IMR-90 (cell line): ENCODE data around the gene IDH3A. TPM values are rescaled to one million over a fixed set of nuclear protein-coding genes. Genes with fewer than 3 reads are reported as not detected.

Experiments
- ATAC-seq: fragments of 200-7000 bp; cut with Tn5 transposase; 2 replicates; pipeline ENCODE4 v1.9.1; 2020; ENCODE audit warnings: low read depth, mild to moderate bottlenecking, moderate library complexity
- BruUV-seq: library from RNA; stranded (reverse); fragments of 400-500 nt; replicated peaks from 2 replicates; lab custom pipeline; 2021; lab: Mats Ljungman, UMichigan
- CTCF ChIA-PET: fragments of 300-600 bp; formaldehyde crosslinking; extraction: SDS; loops from one replicate; lab custom pipeline; 2021; ENCODE audit warnings: antibody characterized with exemption; lab: Yijun Ruan, JAX
- POLR2A ChIA-PET: fragments of 300-600 bp; sonication (Branson Sonifier 250); formaldehyde crosslinking; loops from one replicate; lab custom pipeline; 2022; ENCODE audit warnings: antibody characterized with exemption; ENCODE audit not compliant: unreplicated experiment; lab: Charles Lee
- DNase-seq: peaks from one replicate; pipeline ENCODE4 v3.0.0; 2013
- H2AFZ ChIP-seq: replicated peaks from 2 replicates; pipeline ENCODE3; 2013; ENCODE audit warnings: low read length, mild to moderate bottlenecking; ENCODE audit not compliant: poor library complexity
- H2AK5ac ChIP-seq: 2 replicates; pipeline ENCODE4 v1.6.1; 2013; ENCODE audit warnings: low read depth, low read length, inconsistent platforms
- H2AK9ac ChIP-seq: replicated peaks from 2 replicates; pipeline ENCODE3; 2013; ENCODE audit warnings: mild to moderate bottlenecking, low read depth, low read length, moderate library complexity; ENCODE audit not compliant: poor library complexity
- H2BK120ac ChIP-seq: 2 replicates; pipeline ENCODE4 v1.6.1; 2013; ENCODE audit warnings: low read depth, low read length, inconsistent platforms
- H2BK15ac ChIP-seq: 3 replicates; pipeline ENCODE4 v1.6.1; 2013; ENCODE audit warnings: low read depth, low read length, inconsistent platforms
- H2BK20ac ChIP-seq: 2 replicates; pipeline ENCODE4 v1.6.1; 2013; ENCODE audit warnings: low read depth, mild to moderate bottlenecking, inconsistent platforms, low read length, moderate library complexity
- H2BK5ac ChIP-seq: 2 replicates; pipeline ENCODE4 v1.6.1; 2013; ENCODE audit warnings: mild to moderate bottlenecking, low read depth, low read length, inconsistent platforms; ENCODE audit not compliant: poor library complexity, severe bottlenecking
- H3K14ac ChIP-seq: replicated peaks from 2 replicates; pipeline ENCODE4 v1.6.1; 2013; ENCODE audit warnings: low read depth, low read length, inconsistent platforms
- H3K18ac ChIP-seq: 2 replicates; pipeline ENCODE4 v1.6.1; 2013; ENCODE audit warnings: low read depth, low read length, control low read depth
- H3K23ac ChIP-seq: 2 replicates; pipeline ENCODE4 v1.6.1; 2013; ENCODE audit warnings: low read depth, low read length, inconsistent platforms
- H3K27ac ChIP-seq: 2 replicates; pipeline ENCODE4 v1.5.1; 2013; ENCODE audit warnings: mild to moderate bottlenecking, control low read depth, low read length; ENCODE audit not compliant: insufficient read depth
- H3K27me3 ChIP-seq: 2 replicates; pipeline ENCODE4 v1.6.1; 2013; ENCODE audit warnings: low read length; ENCODE audit not compliant: control insufficient read depth, insufficient read depth
- H3K36me3 ChIP-seq: 2 replicates; pipeline ENCODE4 v1.6.1; 2013; ENCODE audit warnings: low read length, mixed read lengths; ENCODE audit not compliant: control insufficient read depth, insufficient read depth
- H3K4ac ChIP-seq: 2 replicates; pipeline ENCODE4 v1.6.1; 2013; ENCODE audit warnings: low read depth, low read length, inconsistent platforms
- H3K4me1 ChIP-seq: 2 replicates; pipeline ENCODE4 v1.6.1; 2013; ENCODE audit warnings: low read length, mixed read lengths; ENCODE audit not compliant: control insufficient read depth, insufficient read depth
- H3K4me2 ChIP-seq: 2 replicates; pipeline ENCODE4 v1.6.1; 2013; ENCODE audit warnings: low read depth, mild to moderate bottlenecking, control low read depth, low read length, moderate library complexity
- H3K4me3 ChIP-seq: 2 replicates; pipeline ENCODE4 v1.5.1; 2013; ENCODE audit warnings: low read depth, mild to moderate bottlenecking, control low read depth, low read length, moderate library complexity; ENCODE audit not compliant: insufficient read depth
- H3K56ac ChIP-seq: 2 replicates; pipeline ENCODE4 v1.6.1; 2013; ENCODE audit warnings: low read length, inconsistent platforms; ENCODE audit not compliant: insufficient read depth; ENCODE audit errors: extremely low read depth
- H3K79me1 ChIP-seq, 2 experiments: 2 replicates each; pipeline ENCODE4 v1.6.1; 2013; ENCODE audit warnings: low read length in 2 of 2, inconsistent platforms in 1 of 2, low read depth in 1 of 2
- H3K9ac ChIP-seq: 2 replicates; pipeline ENCODE4 v1.6.1; 2013; ENCODE audit warnings: low read depth, low read length, control low read depth
- H3K9me1 ChIP-seq: 2 replicates; pipeline ENCODE4 v1.6.1; 2013; ENCODE audit warnings: low read length, inconsistent platforms; ENCODE audit not compliant: insufficient read depth
- H3K9me3 ChIP-seq: 2 replicates; pipeline ENCODE4 v1.6.1; 2013; ENCODE audit warnings: low read length; ENCODE audit not compliant: control insufficient read depth, insufficient read depth
- H4K20me1 ChIP-seq: 2 replicates; pipeline ENCODE4 v1.6.1; 2013; ENCODE audit warnings: low read length, inconsistent platforms; ENCODE audit not compliant: insufficient read depth
- H4K5ac ChIP-seq: 2 replicates; pipeline ENCODE4 v1.6.1; 2013; ENCODE audit warnings: mild to moderate bottlenecking, low read depth, low read length, control low read depth
- H4K8ac ChIP-seq, 2 experiments: 2 replicates each; pipeline ENCODE4 v1.6.1; 2013; ENCODE audit warnings: low read depth in 2 of 2, low read length in 2 of 2, control low read depth in 1 of 2, inconsistent platforms in 1 of 2
- H4K91ac ChIP-seq: 2 replicates; pipeline ENCODE4 v1.6.1; 2013; ENCODE audit warnings: low read depth, low read length, inconsistent platforms; ENCODE audit not compliant: insufficient read depth
- CEBPB ChIP-seq: IDR thresholded peaks from 2 replicates; pipeline ENCODE4 v1.6.1; 2012; ENCODE audit warnings: low read depth, low read length, improper control_type of control experiment
- MXI1 ChIP-seq: IDR thresholded peaks from 2 replicates; pipeline ENCODE4 v1.6.1; 2012; ENCODE audit warnings: low read depth, mild to moderate bottlenecking, low read length, moderate library complexity, borderline replicate concordance
- RFX5 ChIP-seq: IDR thresholded peaks from 2 replicates; pipeline ENCODE4 v1.8.0; 2012; ENCODE audit warnings: low read depth, mild to moderate bottlenecking, low read length, moderate library complexity
- WGBS, 2 experiments: methylation state at CpG; one replicate each; pipeline versions ENCODE4 v1.1.5 to v1.1.7; 2013; ENCODE audit warnings: missing lambda C conversion rate in 2 of 2; ENCODE audit not compliant: insufficient read length in 1 of 2; ENCODE audit errors: extremely low coverage in 2 of 2; 5-methylcytosine and 5-hydroxymethylcytosine counted together
- dilution Hi-C: fragments of 300-500 bp; cut with HindIII; formaldehyde crosslinking; loops from one replicate; pipeline ENCODE4 v1.14.3; 2018; ENCODE audit warnings: low sequenced_read_pairs; ENCODE audit not compliant: unreplicated experiment
- in situ Hi-C: fragments of 300-500 bp; cut with MboI; formaldehyde crosslinking; loops from 3 replicates; pipeline ENCODE4 v1.14.3; 2019; ENCODE audit warnings: low sequenced_read_pairs, inconsistent platforms, mixed read lengths
- intact Hi-C: fragments of 100-400 bp; cut with micrococcal nuclease; formaldehyde crosslinking; loops from 2 replicates; pipeline ENCODE4 v1.10.0; 2022
- polyA plus RNA-seq, 3 experiments: library from polyadenylated mRNA; depleted of rRNA; stranded (reverse); fragments of >200 nt; gene quantifications; 2 replicates each; pipeline ENCODE4 v1.2.3, GENCODE V29; 2012; ENCODE audit warnings: low replicate concordance in 1 of 3
- total RNA-seq: library from RNA; depleted of rRNA; stranded (reverse); fragments of >200 nt; gene quantifications from 2 replicates; pipeline ENCODE4 v1.2.3, GENCODE V29; 2012
- TF ChIP-seq, protein P1 (sequence below): fragments of 150-350 bp; IDR thresholded peaks from 2 replicates; pipeline ENCODE4 v1.6.1; 2016; ENCODE audit warnings: low read depth, mild to moderate bottlenecking, low read length, moderate library complexity, borderline replicate concordance

Gene IDH3A
- total and polyA plus RNA-seq, 2 of the 4 experiments (the other 2 are of a cell fraction), result 34.5 to 47.7 TPM

DNA sequence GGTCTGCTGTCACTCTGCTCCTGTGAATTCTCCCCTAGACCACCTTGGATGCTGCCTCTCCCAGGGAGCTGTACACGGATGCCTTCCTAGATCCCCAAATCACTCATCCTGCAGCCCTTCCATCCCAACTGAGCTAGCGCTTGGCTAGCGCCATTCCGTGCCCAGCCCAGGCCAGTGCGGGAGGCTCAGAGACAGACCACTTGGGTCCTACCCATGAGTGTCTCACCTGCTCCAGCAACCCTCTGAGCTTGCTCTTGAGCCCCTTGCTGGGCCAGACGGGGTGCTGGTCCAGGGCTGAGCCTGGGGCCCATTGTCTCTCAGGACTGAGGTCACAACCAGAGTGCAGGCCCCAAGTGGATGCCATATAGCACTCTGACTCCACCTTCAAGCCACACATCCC is 39.1 kb upstream of the IDH3A start:
- DNase-seq (no peak), ATAC-seq (no peak)
- Histone ChIP-seq H2AK9ac (no peak overlapping the region), H3K27ac (no peak overlapping the region), H4K8ac (no peak overlapping the region), H2AK5ac (no peak overlapping the region), H3K4me1 (peaks cover 2% of the 10 kb centered on the region; the same call in 1 of the 2 replicates), H3K27me3 (no peaks in the 10 kb centered on the region; the same call in 1 of the 2 replicates), H3K79me1 (no peaks in the 10 kb centered on the region), H3K23ac (no peak overlapping the region), H3K4ac (no peak overlapping the region), H4K91ac (no peak overlapping the region), H2AFZ (no peak overlapping the region), H3K36me3 (no peaks in the 10 kb centered on the region), H4K5ac (no peak overlapping the region), H3K18ac (no peak overlapping the region), H3K4me3 (no peak overlapping the region), H3K4me2 (no peak overlapping the region), H2BK5ac (no peak overlapping the region), H3K9ac (no peak overlapping the region), H2BK15ac (no peak overlapping the region), H2BK120ac (no peak overlapping the region), H4K20me1 (peaks cover 11% of the 10 kb centered on the region; the same call in 1 of the 2 replicates), H2BK20ac (no peak overlapping the region), H3K9me3 (no peaks in the 10 kb centered on the region), H3K9me1 (no peaks in the 10 kb centered on the region), H3K14ac (no peak overlapping the region), H3K56ac (no peak overlapping the region)
- TF ChIP-seq CEBPB (no peak), MXI1 (no peak), RFX5 (no peak)
- TF ChIP-seq, protein P1, sequence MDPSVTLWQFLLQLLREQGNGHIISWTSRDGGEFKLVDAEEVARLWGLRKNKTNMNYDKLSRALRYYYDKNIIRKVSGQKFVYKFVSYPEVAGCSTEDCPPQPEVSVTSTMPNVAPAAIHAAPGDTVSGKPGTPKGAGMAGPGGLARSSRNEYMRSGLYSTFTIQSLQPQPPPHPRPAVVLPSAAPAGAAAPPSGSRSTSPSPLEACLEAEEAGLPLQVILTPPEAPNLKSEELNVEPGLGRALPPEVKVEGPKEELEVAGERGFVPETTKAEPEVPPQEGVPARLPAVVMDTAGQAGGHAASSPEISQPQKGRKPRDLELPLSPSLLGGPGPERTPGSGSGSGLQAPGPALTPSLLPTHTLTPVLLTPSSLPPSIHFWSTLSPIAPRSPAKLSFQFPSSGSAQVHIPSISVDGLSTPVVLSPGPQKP, result no peak
- ChIA-PET POLR2A (no interaction called here), CTCF (interaction anchor here (0.6 to 2.2 kb wide), 5 partner anchors 116 to 189 kb away, joined by 3 to 9 read pairs (median 7); partner anchors contain the start of gene SKIC8)
- dilution Hi-C loops, result no loop called here
- intact Hi-C loops, result no loop called here
- WGBS, 2 experiments, result 71% methylated on average over 2 of the region's 6 CpGs; no CpG with 5 or more reads in 1 of the 2 experiments
- BruUV-seq, result no TSS peak
- in situ Hi-C loops, result loop anchor here (10.0 kb wide), 2 partner anchors 125 to 315 kb away; partner anchors contain the start of gene ACSBG1
